Measurements from ENCODE around the gene PPIE.
"Not testable (repeated sequence)": the region's sequence is repeated elsewhere in the genome, so short reads cannot be mapped to it uniquely, and the experiment has no call there.

PPIE gene

GRCh38 chr1:39777896-39778295 lies 39.2 kb downstream of the PPIE start:
- not testable (repeated sequence) for DNase-seq (ENCODE audit: low read depth)

- DNase-seq (ENCODE audit: low read depth) = not testable (repeated sequence)
Measured at GRCh38 chr1:39778463-39779099, 39.9 kb downstream of the PPIE start.

DNA sequence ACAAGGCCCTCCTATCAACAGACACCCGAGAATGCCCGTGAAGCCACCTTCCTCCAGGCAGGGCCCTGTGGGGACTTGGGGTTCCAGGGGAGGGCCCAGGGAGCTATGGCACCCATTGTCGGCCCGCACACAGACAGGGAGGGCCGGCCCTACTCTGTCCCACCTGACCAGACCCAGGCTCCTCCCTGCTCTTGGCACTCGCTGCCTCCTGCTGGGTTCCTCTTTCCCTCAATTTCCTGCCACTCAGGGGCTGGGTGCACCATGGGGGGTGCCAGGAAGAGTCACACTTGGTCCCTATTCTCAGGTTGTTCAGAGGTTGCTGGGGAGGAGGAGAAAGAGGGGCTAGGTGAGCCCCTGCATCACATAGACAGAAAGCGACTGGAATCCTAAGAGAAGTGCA lies 40.5 kb downstream of the PPIE start:
- DNase-seq (ENCODE audit: low read depth) = no peak

DNA sequence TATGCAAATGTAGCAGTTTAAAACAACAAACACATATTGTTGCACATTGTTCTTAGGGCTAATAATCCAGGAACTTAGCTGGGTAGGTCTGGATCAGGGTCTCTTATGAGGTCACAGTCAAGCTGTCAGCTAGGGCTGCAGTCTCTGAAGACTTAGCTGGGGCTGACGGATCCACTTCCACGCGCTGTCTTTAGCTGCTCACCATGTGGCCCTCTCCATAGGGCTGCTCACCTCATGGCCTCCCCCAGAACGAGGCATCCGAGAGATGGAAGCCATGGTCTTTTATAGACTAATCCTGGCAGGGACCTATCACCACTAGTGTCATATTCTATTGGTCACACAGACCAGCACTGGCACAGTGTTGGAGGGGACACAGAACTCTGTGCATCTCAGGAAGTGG lies 41.1 kb downstream of the PPIE start:
- DNase-seq (ENCODE audit: low read depth) = no peak

DNA sequence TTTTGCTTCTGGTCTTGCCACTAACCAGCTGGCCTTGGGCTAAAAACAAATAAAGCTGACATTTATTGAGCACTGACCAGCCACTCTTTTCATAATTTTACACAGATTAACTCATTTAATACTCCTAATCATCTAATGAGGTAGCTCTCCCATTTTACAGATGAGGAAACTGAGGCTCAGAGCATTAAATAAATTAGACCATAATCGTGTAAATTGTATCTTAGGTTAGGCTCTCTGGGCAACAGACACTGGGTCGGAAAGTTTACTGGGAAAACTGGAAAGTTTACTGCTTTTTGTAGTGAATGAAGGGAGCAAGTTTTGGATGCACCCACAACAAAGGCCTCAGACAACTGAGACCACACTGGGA lies 42.6 kb downstream of the PPIE start:
- no peak for DNase-seq (ENCODE audit: low read depth)

DNA sequence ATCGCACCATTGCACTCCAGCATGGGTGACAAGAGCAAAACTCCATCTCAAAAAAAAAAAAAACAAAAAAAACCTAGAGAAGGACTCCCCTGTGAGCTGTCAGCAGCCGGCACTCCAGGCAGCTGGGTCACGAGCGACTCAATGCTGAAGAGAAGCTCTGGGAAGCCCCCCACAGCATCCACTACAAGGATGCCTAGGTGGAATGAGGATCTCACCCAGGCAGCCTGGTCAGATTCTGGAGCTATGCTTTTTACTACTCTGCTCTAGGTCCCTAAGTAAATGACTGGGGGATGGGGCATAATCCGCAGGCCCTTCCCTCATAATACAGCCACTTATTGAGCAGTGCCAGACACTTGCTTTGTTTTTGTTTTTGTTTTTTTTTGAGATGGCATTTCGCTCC lies 43.4 kb downstream of the PPIE start:
- no peak for DNase-seq (ENCODE audit: low read depth)

DNA sequence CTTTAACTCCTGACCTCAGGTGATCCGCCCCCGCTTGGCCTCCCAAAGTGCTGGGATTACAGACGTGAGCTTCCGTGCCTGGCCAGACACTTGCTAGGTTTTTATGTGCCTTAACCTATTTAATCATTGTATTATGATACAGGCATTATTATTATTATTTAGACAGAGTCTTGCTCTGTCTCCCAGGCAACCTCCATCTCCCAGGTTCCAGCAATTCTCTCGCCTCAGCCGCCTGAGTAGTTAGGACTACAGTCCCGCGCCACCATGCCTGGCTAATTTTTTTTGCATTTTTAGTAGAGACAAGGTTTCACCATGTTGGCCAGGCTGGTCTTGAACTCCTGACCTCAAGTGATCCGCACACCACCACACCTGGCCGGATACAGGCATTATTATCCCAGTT lies 44.0 kb downstream of the PPIE start:
- not testable (repeated sequence) for DNase-seq (ENCODE audit: low read depth)

- not testable (repeated sequence) for DNase-seq (ENCODE audit: low read depth)
Measured at GRCh38 chr1:39786303-39787107, 47.8 kb downstream of the PPIE start.

DNA sequence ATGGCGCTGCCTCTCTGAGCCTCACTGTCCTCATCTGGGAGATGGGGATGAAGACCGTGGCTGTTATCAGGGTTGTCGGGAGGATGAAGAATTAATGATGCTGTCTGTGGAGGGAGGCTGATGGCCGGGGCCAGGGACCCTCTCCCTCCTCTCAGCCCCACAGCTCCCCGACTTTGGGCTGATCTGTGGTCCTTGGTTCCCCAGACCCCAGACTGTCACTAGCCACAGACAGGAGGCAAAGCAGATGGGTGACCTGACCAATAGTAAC lies 48.4 kb downstream of the PPIE start:
- not testable (repeated sequence) for DNase-seq (ENCODE audit: low read depth)

GRCh38 chr1:39787468-39787867 lies 48.8 kb downstream of the PPIE start:
- no peak for DNase-seq (ENCODE audit: low read depth)

- DNase-seq (ENCODE audit: low read depth) = not testable (repeated sequence)
Measured at GRCh38 chr1:39787964-39788363, 49.3 kb downstream of the PPIE start.

DNA sequence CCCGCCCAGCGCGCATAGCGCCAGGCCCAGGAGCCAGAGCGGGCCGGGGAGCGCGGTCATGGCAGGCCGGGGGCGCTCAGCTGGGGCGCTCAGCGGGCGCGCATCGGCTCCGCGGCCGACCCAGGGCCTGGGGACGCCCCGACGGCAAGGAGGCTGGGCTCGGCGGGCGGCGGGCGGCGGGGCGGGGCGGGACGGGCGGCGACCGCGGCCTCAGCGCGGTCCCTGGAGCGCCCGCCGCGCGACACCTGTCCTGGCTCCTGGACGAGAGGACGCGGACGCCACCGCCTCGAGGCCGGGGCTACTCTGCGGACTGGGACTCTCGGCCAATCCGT lies 49.7 kb downstream of the PPIE start:
- no peak for DNase-seq (ENCODE audit: low read depth)

DNA sequence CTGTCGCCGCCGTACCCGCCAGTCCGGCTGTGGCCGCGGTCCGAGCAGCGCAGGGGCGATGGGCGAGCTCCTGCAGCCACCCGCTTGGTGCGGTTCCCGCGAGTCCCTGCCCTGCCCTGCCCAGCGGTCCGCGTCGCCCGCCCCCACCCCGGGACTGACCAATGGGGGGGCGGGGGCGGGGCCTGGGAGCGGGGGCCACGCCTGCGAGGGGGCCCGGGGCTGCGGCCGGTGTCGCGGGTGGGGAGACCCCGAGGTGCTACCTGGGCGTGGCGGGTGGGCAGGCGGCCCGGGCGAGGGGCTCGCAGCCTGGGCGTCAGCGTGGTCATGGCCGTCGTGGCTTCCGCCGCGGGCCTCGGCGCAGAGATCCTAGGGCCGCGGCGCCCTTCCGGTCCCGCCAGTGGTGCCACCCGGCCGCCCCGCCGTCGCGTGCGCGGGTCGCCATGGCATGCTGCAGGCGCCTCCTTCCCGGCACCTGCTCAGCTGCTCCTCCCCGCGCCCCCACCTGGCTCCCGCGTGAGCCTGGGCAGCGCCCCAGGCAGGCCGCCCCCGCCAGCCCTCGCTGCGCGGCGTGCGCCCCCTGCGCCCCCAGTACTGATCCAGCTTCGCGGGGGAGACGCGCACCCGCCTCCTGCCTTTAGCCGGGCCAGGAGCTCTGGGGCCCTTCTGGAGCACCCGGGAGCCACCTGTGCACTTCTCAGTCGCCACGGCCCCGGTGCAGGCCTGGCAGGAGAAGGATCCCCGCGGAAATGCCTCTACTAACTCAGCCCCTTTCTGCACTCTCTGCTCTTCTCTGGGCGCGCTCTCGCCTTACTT lies 50.3 kb downstream of the PPIE start, which contains the start of gene BMP8B:
BMP8B (minus strand) TSS at position 108 of the 813 bp plus-strand sequence. CDS start 380 bp downstream, outside the sequence.
- peak; percentile 16 for DNase-seq (ENCODE audit: low read depth)

DNA sequence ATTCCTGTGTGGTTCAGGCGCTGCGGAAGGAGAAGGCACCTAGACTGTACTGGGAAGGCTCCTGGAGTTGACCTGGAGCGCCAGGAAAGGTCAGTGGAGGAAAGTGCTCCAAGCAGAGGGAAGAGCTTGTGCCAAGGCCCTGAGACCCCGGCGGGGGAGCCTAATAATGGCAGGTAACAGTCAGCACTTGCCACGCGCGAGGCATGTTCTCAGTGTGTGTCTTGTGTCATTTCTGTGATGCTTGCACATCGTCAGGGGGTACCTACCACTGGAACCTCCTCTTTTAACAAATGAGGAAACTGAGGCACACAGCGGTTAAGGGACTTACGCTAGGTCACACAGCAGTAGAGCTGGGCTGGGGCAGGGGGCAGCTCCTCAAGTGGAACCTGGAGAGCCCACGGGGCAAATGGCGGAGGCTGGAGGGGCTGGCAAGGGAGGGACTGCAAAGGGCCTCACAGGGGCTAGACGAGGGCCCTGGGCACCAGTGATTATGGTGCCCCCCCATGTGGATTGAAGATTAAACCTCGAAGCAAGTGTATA lies 51.0 kb downstream of the PPIE start:
- DNase-seq (ENCODE audit: low read depth) = no peak

GRCh38 chr1:39791838-39792237 lies 53.2 kb downstream of the PPIE start:
- no peak for DNase-seq (ENCODE audit: low read depth)

GRCh38 chr1:39795651-39796050 lies 57.0 kb downstream of the PPIE start:
- DNase-seq (ENCODE audit: low read depth) = no peak

DNA sequence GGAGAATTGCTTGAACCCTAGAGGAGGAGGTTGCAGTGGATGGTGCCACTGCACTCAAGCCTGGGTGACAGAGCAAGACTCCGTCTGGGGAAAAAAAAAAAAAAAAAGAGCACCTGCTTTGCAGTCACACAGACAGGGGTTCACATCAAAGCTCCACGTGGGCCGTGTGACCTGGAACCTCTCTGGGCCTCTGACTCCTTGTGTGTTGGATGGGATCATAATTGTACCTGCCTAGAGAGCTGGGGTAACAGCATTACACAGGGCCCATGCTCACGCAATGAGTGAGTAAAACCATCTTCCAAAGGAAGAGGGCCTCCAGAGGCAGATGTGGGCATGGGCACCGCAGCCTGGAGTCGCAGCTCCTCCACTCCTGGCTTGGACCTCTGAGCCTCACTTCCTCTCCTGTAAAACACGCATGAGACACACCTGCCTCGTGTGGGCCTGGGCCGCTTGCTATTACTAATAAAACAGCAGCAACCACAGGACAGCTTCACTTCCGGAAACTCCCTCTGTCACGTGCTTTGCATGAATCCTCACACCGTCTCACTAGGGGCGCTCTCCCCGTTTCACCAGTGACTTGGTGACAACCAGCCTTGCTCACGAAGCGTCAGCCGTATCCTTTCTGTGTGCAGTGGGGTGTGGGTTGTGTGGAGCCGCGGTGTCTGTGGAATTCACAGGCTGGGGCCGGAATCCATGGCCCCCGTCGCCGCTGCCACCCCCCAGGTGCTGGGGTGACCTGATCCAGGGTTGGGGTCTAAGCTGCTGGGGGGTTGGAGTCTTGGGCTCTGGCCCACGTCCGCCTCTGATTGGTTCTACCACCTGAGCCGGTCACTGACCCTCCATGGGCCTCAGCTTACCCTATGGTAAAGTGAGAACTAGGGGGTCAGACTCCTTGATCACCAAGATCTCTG lies 60.4 kb downstream of the PPIE start:
- peak; percentile 83 for DNase-seq (ENCODE audit: low read depth)

- peak; percentile 53 for DNase-seq (ENCODE audit: low read depth)
Measured at GRCh38 chr1:39799770-39800470, 61.2 kb downstream of the PPIE start.

DNA sequence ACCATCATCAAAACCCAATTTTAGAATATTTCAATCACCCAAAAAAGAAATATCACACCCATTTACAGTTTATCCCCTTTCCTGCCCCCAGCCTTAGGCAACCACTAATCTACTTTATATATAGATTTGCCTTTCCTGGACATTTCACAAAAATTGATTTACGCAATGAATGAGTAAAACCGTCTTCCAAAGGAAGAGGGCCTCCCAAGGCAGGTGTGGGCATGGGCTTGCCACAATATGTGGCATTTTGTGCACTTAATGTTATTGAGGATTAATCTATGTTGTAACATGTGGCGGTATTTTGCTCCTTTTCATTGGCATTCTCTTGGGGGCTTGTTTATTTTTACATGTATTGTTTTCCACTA lies 61.8 kb downstream of the PPIE start:
- DNase-seq (ENCODE audit: low read depth) = no peak

DNA sequence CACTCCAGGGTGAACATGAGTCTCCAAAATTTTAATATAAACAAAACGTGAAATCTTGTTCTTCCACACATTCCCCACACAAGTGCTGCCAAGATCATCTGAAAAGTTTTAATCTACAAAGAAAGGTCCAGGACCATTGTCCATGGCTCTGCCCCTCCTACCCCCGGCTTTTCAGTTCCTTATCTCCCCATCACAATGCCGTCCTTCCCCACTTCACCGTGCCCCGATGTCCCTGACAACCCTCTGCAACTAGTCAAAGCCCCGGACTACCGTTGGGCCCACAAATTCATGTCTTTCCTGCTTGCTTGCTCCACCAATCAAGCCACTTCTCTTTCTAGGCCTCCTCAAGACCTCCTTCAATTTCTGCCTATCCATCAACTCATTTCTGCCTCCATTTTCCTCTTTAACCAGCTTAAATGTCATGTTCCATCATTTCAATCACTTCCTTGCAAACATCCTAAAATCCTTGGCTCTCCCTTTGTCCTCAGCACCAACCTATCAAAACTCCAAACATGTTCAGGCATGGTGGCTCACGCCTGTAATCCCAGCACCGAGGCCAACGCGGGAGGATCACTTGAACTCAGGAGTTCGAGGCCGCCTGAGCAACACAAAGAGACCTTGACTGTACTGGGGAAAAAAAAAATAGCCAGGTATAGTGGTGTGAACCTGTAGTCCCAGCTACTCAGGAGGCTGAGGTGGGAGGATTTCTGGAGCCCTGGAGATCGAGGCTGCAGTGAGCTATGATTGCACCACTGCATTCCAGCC lies 64.0 kb downstream of the PPIE start:
- no peak for DNase-seq (ENCODE audit: low read depth)
